PC-9 (cell line): Measurements from ENCODE around the gene ACMSD. TPM values are rescaled to one million over a fixed set of nuclear protein-coding genes. Genes with fewer than 3 reads are reported as not detected.

ENCODE experiments used
- BruUV-seq: library from RNA; stranded (reverse); fragments of 400-500 nt; replicated peaks from 2 replicates; lab custom pipeline; 2021; lab: Mats Ljungman, UMichigan
- CTCF ChIA-PET: fragments of 300-600 bp; sonication (Branson Sonifier 250); formaldehyde crosslinking; loops from one replicate; lab custom pipeline; 2022; ENCODE audit warnings: antibody characterized with exemption; lab: Charles Lee
- POLR2A ChIA-PET: fragments of 300-600 bp; sonication (Branson Sonifier 250); formaldehyde crosslinking; loops from one replicate; lab custom pipeline; 2022; ENCODE audit warnings: antibody characterized with exemption; ENCODE audit not compliant: unreplicated experiment; lab: Charles Lee
- DNase-seq, 2 experiments: peaks; one replicate each; pipeline versions ENCODE4 v3.0.0 to v3.0.0-alpha.2; 2015 to 2022; ENCODE audit warnings: mixed read lengths in 1 of 2
- H2AFZ ChIP-seq: fragments of 200-600 bp; sonication (generic); 2 replicates; pipeline ENCODE4 v1.8.1; 2017; ENCODE audit warnings: antibody characterized with exemption
- H3F3A ChIP-seq: fragments of 200-600 bp; sonication (generic); 2 replicates; pipeline ENCODE4 v1.8.1; 2017; ENCODE audit warnings: antibody characterized with exemption, mild to moderate bottlenecking, low read depth; ENCODE audit not compliant: insufficient read depth
- H3K27ac ChIP-seq: fragments of 200-600 bp; sonication (generic); 2 replicates; pipeline ENCODE4 v1.6.1; 2016; ENCODE audit warnings: mixed run types
- H3K27me3 ChIP-seq: fragments of 200-600 bp; sonication (generic); 2 replicates; pipeline ENCODE4 v1.6.1; 2016; ENCODE audit warnings: low read depth, mixed run types; ENCODE audit not compliant: insufficient read depth
- H3K36me3 ChIP-seq: fragments of 200-600 bp; sonication (generic); 2 replicates; pipeline ENCODE4 v1.6.1; 2016; ENCODE audit warnings: low read depth, mixed run types
- H3K4me1 ChIP-seq: fragments of 200-600 bp; sonication (generic); replicated peaks from 2 replicates; pipeline ENCODE4 v1.6.1; 2016; ENCODE audit warnings: mixed run types; ENCODE audit not compliant: insufficient read depth
- H3K4me2 ChIP-seq: fragments of 200-600 bp; sonication (generic); 2 replicates; pipeline ENCODE4 v1.6.1; 2017; ENCODE audit warnings: mixed run types
- H3K4me3 ChIP-seq: fragments of 200-600 bp; sonication (generic); 2 replicates; pipeline ENCODE4 v1.6.1; 2016; ENCODE audit warnings: mixed run types
- H3K79me2 ChIP-seq: fragments of 200-600 bp; sonication (generic); 2 replicates; pipeline ENCODE4 v1.6.1; 2017; ENCODE audit warnings: low read depth, mixed run types
- H3K9me2 ChIP-seq: fragments of 200-600 bp; sonication (generic); 2 replicates; pipeline ENCODE4 v1.8.1; 2017; ENCODE audit warnings: mild to moderate bottlenecking; ENCODE audit not compliant: insufficient read depth
- H3K9me3 ChIP-seq: fragments of 200-600 bp; sonication (generic); 2 replicates; pipeline ENCODE4 v1.8.1; 2016; ENCODE audit warnings: low read depth; ENCODE audit not compliant: insufficient read depth
- H4K20me1 ChIP-seq: fragments of 200-600 bp; sonication (generic); 2 replicates; pipeline ENCODE4 v1.8.1; 2017; ENCODE audit not compliant: insufficient read depth
- EZH2 ChIP-seq: fragments of 200-600 bp; sonication (generic); IDR thresholded peaks from 2 replicates; pipeline ENCODE4 v1.8.0; 2017; ENCODE audit warnings: antibody characterized with exemption, low read depth
- intact Hi-C: fragments of 100-400 bp; cut with micrococcal nuclease; formaldehyde crosslinking; loops from one replicate; pipeline ENCODE4 v1.10.0; 2022; ENCODE audit not compliant: unreplicated experiment
- total RNA-seq: library from RNA; stranded (reverse); gene quantifications from 2 replicates; pipeline ENCODE4 v1.2.3, GENCODE V29; 2021
- TF ChIP-seq, protein P1 (sequence below): fragments of 200-600 bp; sonication (generic); conservative IDR thresholded peaks from 2 replicates; pipeline ENCODE4 v1.6.1; 2017; ENCODE audit warnings: mixed run types, antibody characterized with exemption, mild to moderate bottlenecking, moderate library complexity

The ACMSD gene
- total RNA-seq, 1 experiment from 2014 or later = not detected

DNA sequence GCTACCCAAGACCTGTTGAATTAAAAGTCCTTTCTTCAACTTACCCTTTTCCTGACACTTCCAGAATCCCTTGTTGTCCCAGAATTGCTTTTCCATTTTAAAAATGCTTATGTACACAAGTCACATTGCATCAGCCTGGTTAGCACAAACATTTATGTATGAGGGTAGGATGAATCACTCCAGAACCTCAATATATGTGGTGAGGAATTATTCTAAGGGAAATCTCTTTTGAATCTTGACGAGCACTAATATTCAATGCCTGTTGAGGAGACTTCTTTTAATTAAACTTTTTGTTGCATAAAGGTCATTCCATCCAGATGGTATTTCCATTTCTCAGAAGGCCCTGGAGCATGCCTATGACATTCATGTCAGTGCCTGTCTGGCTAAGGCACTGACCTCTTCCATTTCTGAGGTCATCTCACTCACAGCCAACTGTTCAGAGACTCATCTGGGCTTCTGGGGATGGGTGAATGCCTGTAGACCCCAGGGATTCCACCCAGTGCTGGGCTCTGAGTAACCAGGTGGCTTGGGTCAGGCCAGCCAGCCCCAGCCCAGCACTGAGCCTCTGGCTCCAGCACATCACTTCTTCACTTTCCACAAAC, 28.2 kb downstream of the ACMSD start:
- Histone ChIP-seq H3K4me2 (peak overlapping the region; percentile 33), H3K4me1 (peaks cover 11% of the 10 kb centered on the region; the same call in 1 of the 2 replicates), H3K4me3 (no peak overlapping the region), H3K9me3 (no peaks in the 10 kb centered on the region), H3K9me2 (no peaks in the 10 kb centered on the region), H3F3A (no peaks in the 10 kb centered on the region), H4K20me1 (no peaks in the 10 kb centered on the region), H3K79me2 (no peaks in the 10 kb centered on the region), H3K27ac (peak overlapping the region; percentile 40), H3K27me3 (no peaks in the 10 kb centered on the region), H2AFZ (no peak overlapping the region), H3K36me3 (no peaks in the 10 kb centered on the region)
- POLR2A ChIA-PET = no interaction called here
- TF ChIP-seq EZH2 = no peak
- TF ChIP-seq, protein P1, sequence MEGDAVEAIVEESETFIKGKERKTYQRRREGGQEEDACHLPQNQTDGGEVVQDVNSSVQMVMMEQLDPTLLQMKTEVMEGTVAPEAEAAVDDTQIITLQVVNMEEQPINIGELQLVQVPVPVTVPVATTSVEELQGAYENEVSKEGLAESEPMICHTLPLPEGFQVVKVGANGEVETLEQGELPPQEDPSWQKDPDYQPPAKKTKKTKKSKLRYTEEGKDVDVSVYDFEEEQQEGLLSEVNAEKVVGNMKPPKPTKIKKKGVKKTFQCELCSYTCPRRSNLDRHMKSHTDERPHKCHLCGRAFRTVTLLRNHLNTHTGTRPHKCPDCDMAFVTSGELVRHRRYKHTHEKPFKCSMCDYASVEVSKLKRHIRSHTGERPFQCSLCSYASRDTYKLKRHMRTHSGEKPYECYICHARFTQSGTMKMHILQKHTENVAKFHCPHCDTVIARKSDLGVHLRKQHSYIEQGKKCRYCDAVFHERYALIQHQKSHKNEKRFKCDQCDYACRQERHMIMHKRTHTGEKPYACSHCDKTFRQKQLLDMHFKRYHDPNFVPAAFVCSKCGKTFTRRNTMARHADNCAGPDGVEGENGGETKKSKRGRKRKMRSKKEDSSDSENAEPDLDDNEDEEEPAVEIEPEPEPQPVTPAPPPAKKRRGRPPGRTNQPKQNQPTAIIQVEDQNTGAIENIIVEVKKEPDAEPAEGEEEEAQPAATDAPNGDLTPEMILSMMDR = no peak
- BruUV-seq = no TSS peak
- intact Hi-C loops = no loop called here
- no peak for DNase-seq
- CTCF ChIA-PET = no interaction called here

DNA sequence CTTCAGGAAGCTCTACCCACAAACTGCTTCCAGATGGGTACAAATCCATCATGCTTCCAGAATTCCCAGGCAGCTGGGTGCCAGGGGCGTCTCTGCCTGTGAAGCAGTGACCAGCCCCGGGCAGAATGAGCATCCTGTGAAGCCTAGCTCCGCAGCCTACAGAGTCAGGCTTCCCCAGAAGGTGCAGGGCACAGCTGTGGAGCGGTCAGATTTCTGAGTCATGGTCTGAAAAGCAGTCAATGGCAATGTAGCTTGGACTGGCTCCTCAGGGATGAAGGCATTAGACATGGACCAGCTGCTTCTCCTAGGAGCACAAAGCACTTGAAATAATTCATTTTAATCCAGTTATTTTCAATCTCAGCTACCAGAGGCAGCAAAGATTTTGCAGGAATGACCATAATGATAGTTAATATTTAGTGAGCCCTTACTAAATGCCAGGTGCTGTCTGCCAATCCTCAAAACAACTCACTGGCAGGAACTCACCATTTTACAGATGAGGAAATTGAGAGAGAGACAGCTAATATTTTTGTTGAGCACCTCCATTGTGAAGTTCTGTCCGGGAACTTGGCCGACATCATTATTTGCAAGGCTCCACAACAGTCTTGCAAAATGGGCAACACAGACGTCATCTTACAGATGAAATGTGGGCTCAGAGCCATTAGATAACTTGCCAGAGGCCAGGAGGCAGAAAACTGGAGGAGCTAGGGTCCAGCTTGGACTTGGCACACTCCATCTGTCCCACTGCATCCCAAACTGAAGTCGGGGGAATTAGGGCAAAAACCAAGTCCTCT, 31.7 kb downstream of the ACMSD start:
- no peak overlapping the region for H3K27ac ChIP-seq
- no peak for DNase-seq
- POLR2A ChIA-PET = no interaction called here
- no peaks in the 10 kb centered on the region for H3K9me3 ChIP-seq
- BruUV-seq = no TSS peak
- H3K79me2 ChIP-seq = no peaks in the 10 kb centered on the region
- CTCF ChIA-PET = no interaction called here
- H3K9me2 ChIP-seq = no peaks in the 10 kb centered on the region; the same call in 1 of the 2 replicates
- no peak overlapping the region for H3K4me2 ChIP-seq
- TF ChIP-seq, protein P1 = no peak
- TF ChIP-seq EZH2 = no peak
- H3K4me1 ChIP-seq = peaks cover 11% of the 10 kb centered on the region; the same call in 1 of the 2 replicates
- H4K20me1 ChIP-seq = no peaks in the 10 kb centered on the region
- no peaks in the 10 kb centered on the region for H3K36me3 ChIP-seq
- intact Hi-C loops = no loop called here
- no peak overlapping the region for H2AFZ ChIP-seq
- H3F3A ChIP-seq = no peaks in the 10 kb centered on the region
- H3K27me3 ChIP-seq = no peaks in the 10 kb centered on the region
- H3K4me3 ChIP-seq = no peak overlapping the region

DNA sequence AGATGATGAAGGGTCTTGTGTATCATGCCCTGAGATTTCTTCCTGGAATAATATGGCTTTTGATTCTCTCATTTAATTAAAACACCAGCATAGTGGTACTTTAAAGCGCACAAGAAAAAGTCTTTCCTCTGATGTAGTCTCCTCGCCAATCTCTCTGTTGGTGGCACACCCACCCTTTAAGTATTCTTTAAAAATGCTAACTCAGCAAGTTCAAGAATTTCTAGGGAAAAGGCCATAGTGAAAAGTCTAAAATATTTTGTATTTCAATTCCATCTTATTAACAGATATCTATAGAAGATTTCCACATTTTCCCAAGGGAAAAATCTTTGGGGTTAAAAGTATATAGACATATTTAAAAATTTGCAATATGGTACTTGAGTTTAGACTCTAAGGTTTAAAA, 34.7 kb downstream of the ACMSD start:
- H2AFZ ChIP-seq = no peak overlapping the region
- H3F3A ChIP-seq = no peaks in the 10 kb centered on the region
- H3K9me2 ChIP-seq = no peaks in the 10 kb centered on the region; the same call in 1 of the 2 replicates
- no peaks in the 10 kb centered on the region for H4K20me1 ChIP-seq
- H3K27me3 ChIP-seq = no peaks in the 10 kb centered on the region
- H3K9me3 ChIP-seq = no peaks in the 10 kb centered on the region
- no peak overlapping the region for H3K27ac ChIP-seq
- ChIA-PET CTCF (no interaction called here), POLR2A (no interaction called here)
- no peaks in the 10 kb centered on the region for H3K36me3 ChIP-seq
- DNase-seq = no peak
- H3K4me1 ChIP-seq = no peaks in the 10 kb centered on the region
- no TSS peak for BruUV-seq
- H3K4me3 ChIP-seq = no peak overlapping the region
- TF ChIP-seq EZH2 = no peak
- TF ChIP-seq, protein P1 = no peak
- H3K79me2 ChIP-seq = no peaks in the 10 kb centered on the region
- intact Hi-C loops = no loop called here
- no peak overlapping the region for H3K4me2 ChIP-seq
